GM19043 (cell line): ENCODE data around the gene CEP162.
"Not testable (repeated sequence)": the region's sequence is repeated elsewhere in the genome, so short reads cannot be mapped to it uniquely, and the experiment has no call there.

Experiments used
- ATAC-seq: cut with Tn5 transposase; IDR thresholded peaks from one replicate; pipeline ENCODE4 v1.9.1; 2021; ENCODE audit warnings: low read depth; ENCODE audit not compliant: unreplicated experiment

The CEP162 gene

DNA sequence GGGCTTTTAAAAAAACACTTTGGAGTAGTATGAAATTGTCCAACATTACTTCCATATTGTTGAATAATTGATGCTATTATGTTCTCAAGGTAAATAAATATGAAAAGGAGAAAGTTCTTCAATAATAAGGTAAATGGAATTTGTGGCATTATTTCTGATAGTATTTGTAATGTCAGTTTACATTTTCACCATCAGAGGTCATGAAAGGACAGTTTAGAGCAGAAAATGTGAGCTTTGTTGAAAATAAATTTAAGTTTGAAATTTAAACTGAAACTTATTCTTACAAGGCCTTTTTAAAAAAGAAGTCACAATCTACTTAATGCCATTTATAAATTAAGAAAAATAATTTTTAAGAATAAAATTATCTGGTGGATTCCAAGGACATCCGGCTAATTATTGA is 15.8 kb upstream of the CEP162 start:
- no peak for ATAC-seq

DNA sequence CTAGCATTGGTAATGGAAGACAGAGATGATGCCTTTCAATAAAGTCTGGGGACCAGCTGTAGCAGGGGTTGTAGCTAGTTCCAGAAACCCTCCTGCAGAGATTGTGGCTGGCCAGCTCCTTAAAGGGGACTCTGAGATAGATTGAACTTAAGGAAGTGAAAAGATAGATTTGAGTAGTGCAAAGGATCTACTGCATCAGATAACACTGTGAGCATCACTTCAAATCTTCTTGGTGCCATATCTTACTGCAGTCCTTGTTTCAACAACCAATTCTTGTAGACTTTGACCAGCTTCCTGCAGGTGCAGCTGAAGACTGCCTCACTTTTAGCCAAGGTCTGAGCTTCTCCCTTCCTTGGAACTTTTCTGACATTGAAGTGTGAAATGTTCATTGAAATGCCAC is 14.8 kb upstream of the CEP162 start:
- ATAC-seq = no peak

DNA sequence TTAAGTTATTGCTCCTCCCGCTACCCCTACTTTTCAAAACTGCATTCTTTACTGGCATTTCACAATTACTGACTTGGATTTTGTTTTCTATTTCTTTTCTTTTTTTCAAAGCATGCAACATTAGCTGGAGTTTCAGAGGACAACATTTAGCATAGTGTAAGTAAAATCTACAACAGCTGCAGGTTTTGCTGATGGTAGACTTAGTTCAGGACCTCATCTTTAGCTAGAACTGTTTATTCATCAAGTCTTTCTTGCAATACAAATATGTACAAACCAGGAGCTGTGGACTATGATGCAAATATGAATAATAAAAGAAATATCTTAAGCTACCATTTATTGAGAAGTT is 728 bp upstream of the CEP162 start:
- no peak for ATAC-seq

DNA sequence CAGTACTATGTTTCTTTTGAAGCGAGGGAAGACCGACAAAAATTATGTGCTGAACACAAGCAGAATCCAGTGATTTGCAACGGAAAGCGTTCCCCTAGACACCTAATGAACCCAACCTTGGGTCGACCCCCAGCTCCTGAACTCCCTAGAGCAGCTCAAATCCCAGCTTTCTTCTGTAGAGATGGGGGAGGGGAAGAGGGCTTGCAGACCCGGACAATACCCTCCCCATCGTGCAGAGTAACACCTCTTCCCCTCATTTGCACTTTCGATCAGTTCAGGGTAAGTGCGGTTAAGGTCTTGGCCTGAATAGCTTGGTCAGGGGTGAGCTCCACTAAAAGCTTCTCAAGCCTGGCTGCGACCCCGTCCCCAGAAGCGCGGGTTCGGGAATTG is 404 bp downstream of the CEP162 start:
- no peak for ATAC-seq

DNA sequence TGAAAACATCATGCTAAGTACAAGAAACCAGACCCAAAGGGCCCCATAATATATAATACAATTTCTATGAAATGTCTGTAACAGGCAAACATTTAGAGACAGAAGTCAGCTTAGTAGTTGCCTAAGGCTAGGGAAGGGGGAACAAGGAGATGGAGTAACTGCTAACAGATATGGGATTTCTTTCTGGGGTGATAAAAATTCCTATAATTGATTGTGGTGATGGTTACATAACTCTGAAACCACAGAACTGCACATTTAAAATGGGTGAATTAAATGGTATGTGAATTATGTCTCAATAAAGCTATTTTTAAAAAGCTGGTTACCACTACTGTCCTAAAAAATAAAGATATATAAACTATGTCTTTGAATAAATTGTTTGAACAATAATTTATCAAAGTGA is 3.2 kb downstream of the CEP162 start:
- ATAC-seq = no peak

DNA sequence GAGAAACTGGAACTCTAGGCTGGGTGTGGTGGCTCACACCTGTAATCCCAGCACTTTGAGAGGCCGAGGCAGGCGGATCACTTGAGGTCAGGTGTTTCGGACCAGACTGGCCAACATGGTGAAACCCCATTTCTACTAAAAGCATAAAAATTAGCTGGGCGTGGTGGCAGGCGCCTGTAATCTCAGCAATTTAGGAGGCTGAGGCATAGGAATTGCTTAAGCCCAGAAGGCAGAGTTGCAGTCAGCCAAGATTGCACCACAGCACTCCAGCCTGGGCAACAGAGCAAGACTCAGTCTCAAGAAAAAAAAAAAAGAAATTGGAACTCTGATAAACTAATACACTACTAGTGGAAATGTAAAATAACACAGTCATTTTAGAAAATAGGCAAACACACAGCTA is 3.8 kb downstream of the CEP162 start:
- not testable (repeated sequence) for ATAC-seq

DNA sequence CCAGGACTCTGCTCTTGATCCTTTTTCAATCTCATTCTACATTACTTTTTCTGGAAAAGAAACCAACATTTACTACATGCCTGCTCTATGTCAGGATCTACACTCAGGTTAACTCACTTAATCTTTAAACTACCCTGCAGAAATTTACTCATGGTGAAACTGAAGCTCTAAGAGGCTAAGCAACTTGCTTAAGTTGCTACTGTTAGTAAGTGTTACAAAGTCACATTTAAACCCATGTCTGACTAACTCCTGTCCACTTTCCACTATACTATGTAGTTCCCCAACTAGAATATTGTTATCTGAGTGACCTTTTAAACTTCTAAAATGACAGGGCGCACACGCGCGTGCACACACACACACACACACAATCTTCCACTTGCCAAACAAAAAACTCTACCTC is 5.0 kb downstream of the CEP162 start:
- no peak for ATAC-seq

DNA sequence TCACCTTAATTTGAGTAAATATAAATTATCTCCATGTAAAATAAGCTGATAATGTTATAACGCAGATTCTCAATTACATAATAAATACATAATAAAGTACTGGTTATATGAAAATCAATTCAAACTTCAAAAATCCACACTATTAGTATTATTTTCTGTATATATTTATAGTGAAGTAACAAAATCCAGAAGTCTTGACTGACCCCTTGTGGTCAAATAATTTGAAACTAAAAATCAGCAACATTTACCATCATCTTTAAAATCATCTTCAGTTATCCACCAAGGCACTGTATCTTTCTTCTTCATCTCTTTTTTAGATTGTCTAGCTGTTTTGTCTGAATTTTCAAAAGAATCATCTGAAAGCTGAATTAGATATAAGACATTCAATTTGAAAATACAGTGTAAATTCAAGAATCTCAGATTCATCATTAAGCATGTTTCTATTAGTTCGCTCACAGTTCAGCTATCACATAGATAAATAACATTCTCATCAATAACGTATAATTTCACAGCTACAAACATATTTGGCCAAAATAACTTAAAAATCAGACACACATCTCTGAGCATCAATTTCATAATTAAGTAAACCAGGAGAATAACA is 6.5 kb downstream of the CEP162 start:
- ATAC-seq = no peak

DNA sequence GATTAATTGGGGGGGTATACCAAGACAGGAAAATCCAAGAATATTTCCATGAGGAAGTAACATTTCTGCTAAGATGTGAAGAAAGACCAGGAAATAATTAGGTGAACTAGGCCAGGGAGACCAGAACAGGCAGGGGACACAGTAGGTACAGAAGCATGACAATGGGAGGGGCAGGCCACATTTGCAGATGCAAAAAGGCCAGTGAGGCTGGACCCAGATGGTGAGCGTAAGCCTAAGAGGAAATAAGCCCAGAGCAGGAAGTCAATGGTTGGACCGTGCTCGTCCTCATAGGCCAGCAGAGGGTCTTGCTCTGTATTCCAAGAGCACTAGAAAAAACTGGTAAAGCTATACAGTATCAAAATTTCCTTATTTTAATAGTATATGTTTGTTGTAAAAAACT is 9.4 kb downstream of the CEP162 start:
- no peak for ATAC-seq

DNA sequence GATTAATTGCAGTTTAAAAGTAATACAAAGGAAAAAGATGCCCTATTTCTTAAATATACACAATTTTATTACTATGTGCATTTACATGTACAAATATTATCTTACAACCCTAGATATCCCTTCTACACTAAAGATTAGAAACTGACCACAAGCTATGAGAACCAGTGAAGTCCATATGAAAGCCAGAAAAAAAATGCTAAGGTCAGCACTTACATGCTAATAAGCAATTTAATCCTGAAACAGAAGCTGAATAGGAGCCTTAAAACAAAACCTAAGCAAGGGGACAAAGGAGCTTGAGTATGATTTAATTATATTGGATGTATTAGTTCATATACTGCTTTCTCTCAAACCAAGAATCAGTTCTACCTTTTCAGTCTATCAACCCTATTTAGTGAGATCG is 14.2 kb downstream of the CEP162 start:
- no peak for ATAC-seq

DNA sequence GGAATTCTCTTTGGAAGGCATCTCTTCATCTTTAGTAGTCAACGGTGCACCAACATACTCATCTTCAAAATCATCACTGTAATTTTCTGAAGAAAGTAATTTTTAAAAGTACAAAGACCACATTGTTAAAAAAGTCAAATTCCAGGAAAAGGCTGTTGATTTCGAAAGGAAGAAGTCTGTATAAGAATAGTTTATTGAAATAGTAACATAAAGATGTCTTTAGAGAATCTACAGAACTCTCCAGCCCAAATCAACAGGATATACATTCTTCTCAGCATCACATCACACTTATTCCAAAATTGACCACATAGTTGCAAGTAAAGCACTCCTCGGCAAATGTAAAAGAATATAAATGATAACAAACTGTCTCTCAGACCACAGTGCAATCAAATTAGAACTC is 23.4 kb downstream of the CEP162 start:
- no peak for ATAC-seq

DNA sequence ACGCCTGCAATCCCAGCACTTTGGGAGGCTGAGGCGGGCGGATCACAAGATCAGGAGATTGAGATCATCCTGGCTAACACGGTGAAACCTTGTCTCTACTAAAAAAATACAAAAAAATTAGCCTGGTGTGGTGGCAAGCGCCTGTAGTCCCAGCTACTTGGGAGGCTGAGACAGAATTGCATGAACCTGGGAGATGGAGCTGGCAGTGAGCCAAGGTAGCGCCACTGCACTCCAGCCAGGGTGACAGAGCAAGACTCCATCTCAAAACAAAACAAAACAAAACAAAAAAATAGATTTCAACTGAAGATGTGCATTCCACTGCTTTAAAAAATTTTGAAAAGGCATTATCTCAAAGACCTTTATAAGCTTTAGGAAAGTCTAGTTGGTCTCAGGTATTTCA is 27.5 kb downstream of the CEP162 start:
- not testable (repeated sequence) for ATAC-seq

DNA sequence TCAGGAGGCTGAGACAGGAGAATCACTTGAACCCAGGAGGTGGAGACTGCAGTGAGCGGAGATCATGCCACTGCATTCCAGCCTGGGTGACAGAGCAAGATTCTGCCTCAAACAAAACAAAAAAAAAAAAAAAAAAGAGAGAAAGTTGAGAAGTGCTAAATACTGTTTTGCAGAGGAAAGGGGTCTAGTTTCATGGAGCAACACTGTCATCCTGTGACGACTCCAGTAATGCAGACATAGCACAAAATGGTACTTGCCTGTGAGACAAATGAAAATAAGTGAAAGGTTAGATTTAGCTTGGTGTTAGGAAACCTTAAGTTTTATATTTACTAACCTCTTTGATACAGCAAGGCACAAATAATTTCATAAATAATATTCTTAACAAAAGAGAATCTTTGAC is 29.7 kb downstream of the CEP162 start:
- ATAC-seq = no peak

DNA sequence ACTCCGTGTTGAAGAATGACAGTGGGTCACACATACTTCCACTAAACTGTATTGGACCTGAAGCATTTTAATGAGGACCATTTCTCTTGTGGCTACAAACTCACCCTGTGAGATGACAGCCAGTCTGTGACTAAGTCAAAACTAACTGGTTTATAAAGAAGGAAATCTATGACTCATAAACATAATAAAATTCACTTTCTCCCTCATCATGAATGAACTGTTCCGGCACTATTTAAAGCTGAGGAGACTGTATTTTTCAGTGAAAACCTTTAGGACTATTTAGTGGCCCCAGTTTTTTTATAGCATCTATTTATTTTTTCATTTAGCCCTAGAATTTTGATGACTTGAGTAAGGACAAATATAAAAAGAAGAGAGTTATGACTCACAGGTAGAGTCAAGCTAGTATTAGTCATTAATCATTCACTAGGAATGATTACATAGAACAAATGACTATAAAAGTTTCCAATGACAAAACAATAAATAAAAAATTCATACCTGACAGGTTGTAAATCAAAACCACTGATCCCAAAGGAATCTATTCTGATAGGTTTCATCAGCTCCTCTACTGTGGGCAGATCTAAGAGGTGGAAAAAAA is 34.2 kb downstream of the CEP162 start:
- no peak for ATAC-seq

DNA sequence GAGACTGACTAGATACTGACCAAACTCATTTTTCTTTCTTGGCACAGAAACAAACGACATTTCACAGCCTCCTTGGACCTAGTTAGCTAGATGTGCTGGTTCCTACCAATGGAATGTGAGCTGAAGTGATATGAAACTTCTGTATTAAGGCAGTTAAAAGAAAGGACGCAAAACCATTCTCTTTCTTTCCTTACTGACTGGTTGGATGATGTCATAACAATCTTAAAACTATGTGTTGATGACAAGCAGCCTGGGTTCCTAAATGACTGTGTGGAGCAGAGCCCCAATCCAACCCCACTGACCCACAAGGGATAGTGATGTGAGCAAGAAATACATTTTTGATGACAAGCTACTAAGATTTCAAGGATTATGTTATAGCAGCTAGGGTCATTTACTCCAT is 35.6 kb downstream of the CEP162 start:
- no peak for ATAC-seq

DNA sequence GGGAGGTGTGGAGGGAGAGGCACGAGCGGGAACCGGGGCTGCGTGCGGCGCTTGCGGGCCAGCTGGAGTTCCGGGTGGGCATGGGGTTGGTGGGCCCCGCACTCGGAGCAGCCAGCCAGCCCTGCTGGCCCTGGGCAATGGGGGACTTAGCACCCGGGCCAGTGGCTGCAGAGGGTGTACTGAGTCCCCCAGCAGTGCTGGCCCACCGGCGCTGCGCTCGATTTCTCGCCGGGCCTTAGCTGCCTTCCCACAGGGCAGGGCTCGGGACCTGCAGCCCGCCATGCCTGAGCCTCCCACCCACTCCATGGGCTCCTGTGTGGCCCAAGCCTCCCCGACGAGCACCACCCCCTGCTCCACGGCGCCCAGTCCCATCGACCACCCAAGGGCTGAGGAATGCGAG is 38.1 kb downstream of the CEP162 start:
- not testable (repeated sequence) for ATAC-seq

DNA sequence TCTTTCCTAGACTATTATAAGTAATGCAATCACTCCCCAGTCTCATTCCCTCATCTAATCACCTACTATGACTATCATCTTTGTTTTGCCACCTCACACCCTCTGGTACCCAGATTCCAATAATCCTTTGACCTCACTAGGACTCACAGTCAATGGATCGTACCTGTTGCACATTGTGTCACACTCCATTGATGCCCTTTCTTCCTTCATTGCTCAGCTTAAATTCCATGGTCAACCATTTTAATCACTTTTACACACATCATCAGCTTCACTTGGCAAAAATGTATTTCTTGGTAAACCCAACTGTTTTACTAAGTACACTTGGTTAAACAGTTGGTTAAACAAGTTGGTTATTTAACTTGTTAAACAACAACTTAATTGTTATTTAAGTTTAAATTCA is 44.0 kb downstream of the CEP162 start:
- ATAC-seq = no peak

DNA sequence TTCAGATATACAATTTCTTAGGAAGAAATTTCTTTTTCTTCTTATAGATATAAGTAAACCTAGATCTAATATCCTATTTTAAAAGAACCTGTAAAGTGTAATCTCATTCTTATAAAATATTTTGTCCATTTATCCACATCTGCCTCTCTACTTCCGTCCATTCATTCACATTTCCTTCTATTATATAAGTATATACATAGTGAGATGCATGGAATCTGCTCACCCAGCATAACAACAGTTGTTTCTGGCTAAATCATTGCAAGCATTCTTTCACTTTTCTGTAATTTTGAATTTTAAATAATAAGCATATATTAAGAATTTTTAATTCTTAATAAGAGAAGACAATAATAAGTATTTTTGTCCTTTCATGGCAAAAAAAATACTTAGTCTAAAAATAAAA is 45.4 kb downstream of the CEP162 start:
- ATAC-seq = no peak

DNA sequence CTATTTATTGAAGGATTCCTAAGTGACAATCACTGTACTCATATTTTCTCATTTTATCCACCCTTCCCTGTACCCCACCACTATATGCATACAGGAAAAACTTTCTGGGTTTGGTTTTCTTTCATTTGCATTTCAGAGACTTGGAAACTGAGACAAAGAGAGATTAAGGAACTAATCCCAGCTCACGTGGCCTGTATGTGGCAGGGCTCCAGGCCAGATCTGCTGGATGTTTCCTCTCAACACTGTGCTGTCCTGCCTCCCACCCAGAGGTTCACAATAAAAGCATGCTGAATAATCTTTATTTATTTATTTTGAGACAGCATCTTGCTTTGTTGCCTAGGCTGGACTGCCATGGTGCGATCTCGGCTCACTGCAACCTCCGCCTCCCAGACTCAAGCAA is 50.2 kb downstream of the CEP162 start:
- no peak for ATAC-seq

DNA sequence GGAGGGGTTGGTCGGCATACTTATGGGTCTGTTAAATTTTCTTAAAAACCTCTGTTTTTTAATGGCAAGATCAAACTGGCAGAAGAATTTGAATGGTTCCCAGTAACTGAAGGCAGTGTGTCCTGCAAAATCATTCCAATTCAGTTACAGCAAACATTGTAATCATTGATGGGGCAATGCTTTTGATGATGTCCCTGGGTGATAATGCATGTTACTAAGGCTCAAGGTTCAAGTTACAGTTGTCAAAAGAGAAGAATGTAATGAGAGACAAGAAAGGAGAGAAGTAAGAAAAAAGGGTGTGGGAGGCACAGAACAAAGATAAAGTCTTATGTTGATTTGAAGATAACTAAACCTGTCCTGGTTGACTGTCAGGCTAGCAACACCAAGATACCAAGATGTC is 54.9 kb downstream of the CEP162 start:
- no peak for ATAC-seq

DNA sequence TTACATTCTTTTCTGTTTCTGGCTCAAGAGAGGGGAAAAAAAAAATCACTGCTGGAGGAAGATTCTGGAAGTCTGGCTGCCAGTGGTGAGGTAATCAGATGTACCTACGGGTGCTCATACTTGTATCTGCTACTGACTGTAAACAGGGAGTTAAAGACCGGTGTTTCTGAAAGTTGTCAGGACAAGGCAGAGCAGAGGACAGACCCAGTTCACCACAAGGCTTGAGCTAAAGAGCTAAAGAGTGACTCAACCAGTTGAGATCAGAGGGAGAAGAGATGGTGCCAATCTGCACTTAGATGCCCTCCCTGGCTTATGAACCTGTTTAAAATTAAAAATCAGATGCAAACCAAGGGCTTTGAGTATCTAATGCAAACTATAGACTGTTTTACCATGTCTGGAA is 55.4 kb downstream of the CEP162 start:
- no peak for ATAC-seq

DNA sequence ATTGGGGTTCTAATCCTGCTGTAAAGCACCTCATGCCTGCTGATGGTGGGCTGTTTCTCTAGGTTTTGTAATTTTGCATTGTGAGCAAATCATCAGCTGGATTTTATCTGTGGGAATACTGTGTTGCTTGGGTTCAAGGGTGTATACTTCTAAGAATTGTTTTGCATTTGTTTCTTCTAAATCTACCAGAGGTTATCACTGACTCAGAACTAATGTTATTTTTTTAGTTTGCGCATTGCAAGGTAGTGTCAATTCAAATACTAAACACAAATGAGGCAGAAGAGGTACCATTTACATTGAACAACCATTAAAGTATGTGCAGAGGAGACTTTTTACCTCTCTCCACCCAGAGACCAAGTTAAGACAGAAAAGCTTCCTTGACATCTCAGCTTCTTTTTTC is 60.0 kb downstream of the CEP162 start:
- ATAC-seq = no peak

DNA sequence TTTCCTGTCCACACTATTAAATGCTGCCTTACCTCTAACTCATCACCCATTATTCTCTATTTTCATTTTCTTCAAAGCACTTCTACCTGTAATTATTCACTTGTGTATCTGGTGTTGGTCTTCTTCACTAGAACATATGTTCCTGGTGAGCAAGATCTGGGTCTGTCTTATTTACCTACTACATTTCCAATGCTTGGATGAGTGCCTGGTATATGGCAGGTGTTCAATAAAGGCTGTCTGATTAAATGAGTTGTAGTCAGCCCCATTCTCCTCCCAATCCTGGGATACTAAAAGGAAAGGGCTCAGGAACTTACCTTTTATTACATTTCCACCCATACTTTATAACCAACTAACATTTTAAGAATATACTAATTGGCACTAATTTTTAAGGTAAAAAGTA is 61.0 kb downstream of the CEP162 start:
- no peak for ATAC-seq
